Transverse colon (tissue), 3 donors: Measurements from ENCODE around the gene DPH3.

Experiments
- POLR2A ChIP-seq: fragments of 450-650 bp; IDR thresholded peaks from one replicate; pipeline ENCODE4 v1.6.1; 2016; ENCODE audit warnings: antibody characterized with exemption, mild to moderate bottlenecking, moderate library complexity
- POLR2AphosphoS5 ChIP-seq, 3 donors: sonication (generic); formaldehyde crosslinking; IDR thresholded peaks; one replicate each; pipeline ENCODE4 v1.6.1; 2016; ENCODE audit warnings: antibody characterized with exemption in 3 of 3

GRCh38 chr3:16264708-16265454, at the start of gene DPH3, which contains the start of gene OXNAD1:
- peak; percentile 92 for TF ChIP-seq POLR2A
- TF ChIP-seq POLR2AphosphoS5 (IDR thresholded peaks at IDR 0.05), result peak; percentile 91 to 94 (median 91)
